ENCODE data around the gene MYL9. TPM values are rescaled to one million over a fixed set of nuclear protein-coding genes. Genes with fewer than 3 reads are reported as not detected.

MYL9 gene
- total and polyA plus RNA-seq, 8 donors: 9.9 to 122 (median 31.7) TPM

DNA sequence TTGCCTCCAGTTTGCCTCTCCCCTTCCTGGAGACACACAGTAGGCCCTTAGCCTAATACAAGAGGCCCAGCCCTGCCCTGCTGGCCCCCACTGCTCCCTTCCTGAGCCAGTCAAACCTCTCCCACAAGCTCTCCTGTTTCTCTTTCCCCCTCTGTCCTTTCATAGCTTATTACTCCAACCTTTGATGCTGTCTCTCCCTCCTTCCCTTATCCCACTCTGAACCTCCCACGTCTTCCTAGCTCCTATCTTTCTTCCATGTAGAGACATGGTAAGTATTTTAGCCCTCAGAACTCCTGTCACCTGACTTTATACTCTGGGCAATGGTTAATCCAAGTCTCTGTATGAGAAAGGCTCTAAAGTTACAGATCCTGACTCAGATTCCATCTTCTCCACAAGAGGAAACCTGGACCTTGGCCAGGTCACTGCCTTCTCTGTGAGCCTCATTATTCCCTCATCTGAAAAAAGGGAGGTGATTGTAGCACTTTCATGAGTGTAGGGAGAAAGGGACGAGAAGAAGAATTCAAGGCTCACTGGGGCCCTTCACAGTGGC lies 38.8 kb downstream of the MYL9 start:
- no peak for TF ChIP-seq CTCF (IDR thresholded peaks at IDR 0.05)
- ATAC-seq: no peak
- Histone ChIP-seq H3K27ac (no peak overlapping the region), H3K4me1 (peaks cover 6% of the 10 kb centered on the region in 3 donors), H3K9me3 (no peaks in the 10 kb centered on the region), H3K27me3 (no peaks in the 10 kb centered on the region), H3K4me3 (no peak overlapping the region), H3K36me3 (peaks cover 0 to 24% (median 0%) of the 10 kb centered on the region in 3 donors)
- WGBS, 2 donors: 85 to 89% methylated on average over 2 of the region's 2 CpGs
- DNase-seq: no peak
- intact Hi-C loops (cut with DNase I): no loop called here
- no peak for FAIRE-seq

DNA sequence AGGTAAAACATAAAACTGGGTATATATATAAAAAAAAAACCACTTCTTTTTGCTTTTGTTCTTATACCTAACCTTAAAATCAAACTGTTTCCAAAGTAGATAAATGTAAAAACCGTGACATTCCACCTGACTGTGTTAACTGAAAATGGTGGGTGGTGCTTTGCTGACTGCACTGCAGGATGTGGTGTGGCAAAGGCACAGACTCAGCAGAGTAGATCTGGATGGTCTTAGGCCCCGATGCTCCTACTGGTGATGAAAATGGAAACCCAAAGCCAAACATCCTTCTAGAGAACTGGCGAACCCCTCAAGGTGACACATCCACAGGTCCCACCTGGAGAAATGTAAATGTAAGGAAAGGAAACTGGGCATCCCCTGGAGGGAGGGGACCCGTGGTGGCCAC lies 41.0 kb downstream of the MYL9 start:
- DNase-seq: no peak
- Histone ChIP-seq H3K27me3 (no peaks in the 10 kb centered on the region), H3K4me3 (no peak overlapping the region), H3K4me1 (no peaks in the 10 kb centered on the region), H3K27ac (no peak overlapping the region), H3K36me3 (peaks cover 0 to 24% (median 0%) of the 10 kb centered on the region in 3 donors), H3K9me3 (no peaks in the 10 kb centered on the region)
- no peak for FAIRE-seq
- intact Hi-C loops (cut with DNase I): no loop called here
- TF ChIP-seq CTCF (IDR thresholded peaks at IDR 0.05): no peak
- ATAC-seq: no peak
- 80 to 92% methylated on average over 4 of the region's 4 CpGs for WGBS, 2 donors

- ATAC-seq (no peak), DNase-seq (no peak), FAIRE-seq (no peak)
- H3K4me3 ChIP-seq: no peak overlapping the region
- no peaks in the 10 kb centered on the region for H3K27me3 ChIP-seq
- TF ChIP-seq CTCF (IDR thresholded peaks at IDR 0.05): no peak
- no peak overlapping the region for H3K27ac ChIP-seq
- intact Hi-C loops (cut with DNase I): no loop called here
- H3K4me1 ChIP-seq: no peaks in the 10 kb centered on the region
- 94% methylated on average over 4 of the region's 4 CpGs for WGBS, 2 donors
- no peaks in the 10 kb centered on the region for H3K9me3 ChIP-seq
- peaks cover 0 to 24% (median 0%) of the 10 kb centered on the region in 3 donors for H3K36me3 ChIP-seq
Observed at GRCh38 chr20:36582821-36583220, 41.5 kb downstream of the MYL9 start.

DNA sequence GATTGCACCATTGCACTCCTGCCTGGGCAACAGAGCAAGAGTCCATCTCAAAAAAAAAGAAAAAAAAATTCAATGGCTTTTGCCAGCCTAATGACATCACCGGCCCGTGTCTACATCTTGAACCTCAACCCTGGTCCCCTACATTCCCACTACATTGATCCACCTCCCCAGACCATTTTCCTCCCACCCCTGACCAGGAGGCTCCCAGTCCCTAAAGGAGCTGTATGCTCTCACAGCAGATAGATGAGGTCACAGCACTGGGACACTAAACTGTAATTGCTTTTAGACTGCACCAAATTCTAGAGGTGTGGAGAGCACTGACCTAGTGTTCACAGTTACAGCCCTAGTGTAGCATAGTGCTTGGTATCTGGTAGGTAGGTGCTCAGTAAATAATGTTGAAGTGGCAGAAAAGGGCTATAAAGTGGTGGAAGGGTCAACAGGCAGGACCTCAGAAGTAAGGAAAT lies 42.7 kb downstream of the MYL9 start:
- Histone ChIP-seq H3K36me3 (peaks cover 0 to 22% (median 0%) of the 10 kb centered on the region in 3 donors), H3K4me3 (no peak overlapping the region), H3K9me3 (no peaks in the 10 kb centered on the region), H3K27me3 (no peaks in the 10 kb centered on the region), H3K27ac (no peak overlapping the region), H3K4me1 (no peaks in the 10 kb centered on the region)
- intact Hi-C loops (cut with DNase I): no loop called here
- TF ChIP-seq CTCF (IDR thresholded peaks at IDR 0.05): no peak
- ATAC-seq (no peak), DNase-seq (no peak), FAIRE-seq (no peak)
- 87 to 88% methylated on average over 2 of the region's 2 CpGs for WGBS, 2 donors

DNA sequence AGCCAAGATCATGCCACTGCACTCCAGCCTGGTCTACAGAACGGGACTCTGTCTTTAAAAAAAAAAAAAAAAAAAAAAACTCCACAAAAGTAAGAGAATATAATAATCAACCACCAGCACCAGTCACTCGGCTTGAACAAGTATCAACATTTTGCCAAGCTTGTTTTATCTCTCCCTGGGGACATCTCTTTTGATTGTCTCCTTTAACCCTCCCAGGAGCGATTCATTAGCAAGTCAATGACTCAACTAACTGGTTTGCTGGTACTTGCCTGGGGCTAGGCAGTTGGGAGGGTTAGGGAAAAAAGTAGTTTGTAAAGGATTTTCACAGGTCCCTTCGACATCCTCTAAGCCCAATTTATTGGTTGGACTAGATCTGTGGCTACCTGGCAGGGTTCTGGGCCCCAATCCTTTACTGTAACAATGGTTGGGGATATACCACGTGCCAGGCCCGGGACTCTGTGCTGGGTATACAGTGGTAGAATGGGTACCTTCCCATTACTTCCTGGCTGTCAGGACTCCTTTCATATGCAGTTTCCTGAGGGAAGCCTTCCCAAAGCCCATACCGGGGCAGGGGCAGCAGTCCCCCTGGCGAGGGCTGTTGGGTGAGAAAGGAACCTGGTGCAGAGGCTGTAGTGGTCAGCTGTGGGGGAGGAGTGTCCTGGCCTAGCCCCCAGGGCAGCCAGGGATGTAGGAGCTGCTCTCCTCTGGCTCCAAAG lies 44.2 kb downstream of the MYL9 start:
- Histone ChIP-seq H3K36me3 (peaks cover 0 to 7% (median 0%) of the 10 kb centered on the region in 3 donors), H3K4me1 (no peaks in the 10 kb centered on the region), H3K27me3 (no peaks in the 10 kb centered on the region), H3K27ac (no peak overlapping the region), H3K4me3 (no peak overlapping the region), H3K9me3 (no peaks in the 10 kb centered on the region)
- ATAC-seq: no peak
- intact Hi-C loops (cut with DNase I): no loop called here
- TF ChIP-seq CTCF (IDR thresholded peaks at IDR 0.05): no peak
- 80 to 86% methylated on average over 8 of the region's 8 CpGs for WGBS, 2 donors
- no peak for FAIRE-seq
- DNase-seq: no peak
